GM19239 (cell line): ENCODE data around the gene DYRK1A.
"Not testable (repeated sequence)": the region's sequence is repeated elsewhere in the genome, so short reads cannot be mapped to it uniquely, and the experiment has no call there.

Experiments used
- DNase-seq: peaks from one replicate; pipeline ENCODE4 v3.0.0; 2011; ENCODE audit warnings: low spot score; ENCODE audit not compliant: insufficient read length
- FAIRE-seq: peaks from 2 replicates; lab custom pipeline; 2011; peaks lifted over from hg19 to GRCh38; lab: Jason Lieb, UNC

DYRK1A gene

DNA sequence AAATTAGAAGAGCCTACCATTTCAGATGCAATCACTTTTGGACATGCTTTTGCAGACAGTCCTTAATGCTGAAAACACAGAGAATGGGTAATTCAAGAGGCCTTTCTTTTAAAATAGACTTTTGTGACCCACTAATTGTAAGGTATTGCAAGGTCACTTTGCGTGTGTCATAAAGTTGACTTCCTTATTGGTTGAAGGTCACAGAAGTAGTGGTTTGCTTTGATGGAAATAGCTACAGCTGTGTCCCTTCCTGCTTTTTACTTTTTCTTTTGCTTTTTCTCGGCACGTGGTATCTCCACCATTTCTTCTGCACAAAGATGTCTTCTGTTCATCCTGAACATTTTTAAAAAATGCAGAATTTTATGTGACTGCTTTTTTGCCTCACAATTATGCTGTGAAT is 146.8 kb downstream of the DYRK1A start:
- FAIRE-seq (no peak), DNase-seq (no peak)

- DNase-seq (no peak), FAIRE-seq (peak; percentile 52)
Measured at GRCh38 chr21:37514038-37514667, 147.6 kb downstream of the DYRK1A start.

GRCh38 chr21:37516998-37517397 is 150.4 kb downstream of the DYRK1A start:
- FAIRE-seq = no peak
- DNase-seq = no peak

DNA sequence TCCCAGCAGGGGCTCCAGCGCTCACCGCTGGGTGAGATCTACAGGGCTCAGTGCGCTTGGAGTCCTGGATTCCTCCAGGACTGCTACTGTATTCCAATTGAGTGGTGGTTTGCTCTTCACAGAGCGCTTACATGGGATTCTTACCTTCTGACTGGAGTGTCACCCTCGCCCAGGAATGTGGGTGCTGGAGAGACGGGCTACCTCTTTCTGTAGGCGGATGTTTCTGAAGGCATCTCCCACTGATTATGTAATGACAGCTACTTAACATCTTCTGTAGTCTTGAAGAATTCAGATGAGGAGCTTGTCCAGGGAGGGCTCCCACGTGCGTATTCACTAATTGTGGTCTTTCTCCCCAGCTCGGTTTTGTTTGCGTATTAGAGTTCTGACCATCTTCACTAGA is 154.2 kb downstream of the DYRK1A start:
- no peak for FAIRE-seq
- DNase-seq = no peak

GRCh38 chr21:37521658-37522057 is 155.1 kb downstream of the DYRK1A start:
- FAIRE-seq (no peak), DNase-seq (no peak)

DNA sequence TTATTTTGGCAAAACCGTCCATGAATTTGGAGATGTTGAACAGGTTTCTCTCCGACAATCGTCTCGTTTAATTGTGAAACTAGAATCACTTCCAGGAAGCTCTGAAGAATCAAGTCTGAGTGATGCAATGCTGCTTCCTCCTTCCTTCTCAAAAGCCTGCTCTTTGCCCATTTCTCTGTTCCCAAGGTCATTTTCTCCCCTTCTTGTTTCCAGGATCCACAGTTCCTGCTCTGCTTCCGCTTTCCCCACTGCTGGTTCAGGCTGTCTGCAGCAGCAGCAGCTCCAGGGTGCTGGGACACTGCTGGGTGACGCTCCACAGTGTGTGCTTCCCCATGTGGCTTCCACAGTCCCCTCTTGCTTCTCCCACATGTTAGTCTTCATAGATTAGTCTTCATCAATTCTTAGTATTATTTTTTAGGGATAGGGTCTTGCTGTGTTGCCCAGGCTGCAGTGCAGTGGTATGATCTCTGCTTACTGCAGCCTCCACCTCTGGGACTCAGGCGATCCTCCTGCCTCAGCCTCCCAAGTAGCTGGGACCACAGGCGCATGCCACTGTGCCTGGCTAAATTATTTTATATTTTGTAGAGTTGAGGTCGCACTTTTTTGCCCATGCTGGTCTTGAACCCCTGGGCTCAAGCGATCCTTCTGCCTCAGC is 156.2 kb downstream of the DYRK1A start:
- DNase-seq (no peak), FAIRE-seq (no peak)

GRCh38 chr21:37524944-37525343 is 158.4 kb downstream of the DYRK1A start:
- FAIRE-seq, DNase-seq: not testable (repeated sequence)

DNA sequence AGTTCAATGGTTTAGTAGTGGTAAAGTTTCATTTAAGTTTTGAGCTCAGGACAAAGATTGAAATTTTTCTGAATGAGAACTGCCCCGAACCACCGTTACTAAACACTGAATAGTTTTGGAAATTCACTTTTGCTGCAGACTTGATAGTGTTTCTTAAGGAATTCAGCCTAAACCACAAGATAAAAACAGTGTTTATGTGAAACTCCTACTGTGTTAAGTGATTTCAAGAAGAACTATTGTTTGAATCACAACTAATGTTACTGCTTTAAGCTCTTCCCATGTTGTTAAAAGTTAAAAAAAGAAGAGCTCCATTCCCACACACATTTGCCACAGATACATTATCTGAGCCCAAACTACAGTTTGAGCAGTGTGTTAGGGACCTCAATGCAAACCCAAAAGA is 159.2 kb downstream of the DYRK1A start:
- FAIRE-seq (no peak), DNase-seq (no peak)

- DNase-seq (no peak), FAIRE-seq (no peak)
Measured at GRCh38 chr21:37527103-37527502, 160.5 kb downstream of the DYRK1A start.

- no peak for FAIRE-seq
- DNase-seq = no peak
Measured at GRCh38 chr21:37527716-37528115, 161.1 kb downstream of the DYRK1A start.

- FAIRE-seq = no peak
- DNase-seq = no peak
Measured at GRCh38 chr21:37528150-37528937, 161.8 kb downstream of the DYRK1A start.

DNA sequence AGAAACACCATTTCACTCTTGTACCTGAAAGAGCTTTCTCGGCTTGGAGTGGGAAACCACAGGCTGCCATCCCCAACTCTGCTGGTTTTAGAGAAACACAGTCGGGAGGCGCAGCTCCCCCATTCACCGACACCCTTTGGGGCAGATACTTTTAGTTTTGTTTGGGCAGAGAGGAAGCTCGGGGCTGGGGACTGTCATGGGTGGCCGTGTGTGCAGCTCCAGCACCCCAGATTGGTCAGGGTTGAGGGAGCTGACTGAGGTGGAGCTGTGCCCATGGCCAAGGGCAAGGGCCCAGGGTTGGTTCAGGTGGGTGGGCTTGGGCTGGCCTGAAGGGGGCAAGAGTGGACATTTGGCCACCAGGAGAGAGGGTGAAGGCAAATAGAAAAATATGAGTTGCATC is 163.1 kb downstream of the DYRK1A start:
- no peak for FAIRE-seq
- no peak for DNase-seq

DNA sequence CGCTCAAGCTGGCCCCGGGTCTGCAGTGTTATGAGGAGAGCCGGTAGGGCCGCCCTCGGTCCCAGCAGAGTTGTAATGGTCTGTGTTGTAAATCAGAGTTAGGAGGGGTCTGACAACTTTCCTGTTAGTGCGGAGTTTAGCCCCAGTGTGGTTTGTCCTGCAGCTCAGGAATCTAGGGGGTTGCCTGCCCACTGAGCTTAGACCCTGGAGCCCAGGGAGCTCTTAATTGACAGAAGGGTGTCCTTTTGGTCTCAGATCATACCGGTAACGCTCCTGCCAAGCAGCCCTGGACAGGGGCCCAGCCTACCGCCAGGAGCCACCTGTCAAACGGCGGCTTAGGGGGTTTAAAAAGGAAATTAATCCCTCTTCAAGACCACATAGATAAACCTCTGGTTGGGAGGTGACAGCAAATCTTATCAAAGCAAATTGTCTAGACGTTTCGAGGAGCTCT is 164.4 kb downstream of the DYRK1A start:
- FAIRE-seq (no peak), DNase-seq (no peak)

DNA sequence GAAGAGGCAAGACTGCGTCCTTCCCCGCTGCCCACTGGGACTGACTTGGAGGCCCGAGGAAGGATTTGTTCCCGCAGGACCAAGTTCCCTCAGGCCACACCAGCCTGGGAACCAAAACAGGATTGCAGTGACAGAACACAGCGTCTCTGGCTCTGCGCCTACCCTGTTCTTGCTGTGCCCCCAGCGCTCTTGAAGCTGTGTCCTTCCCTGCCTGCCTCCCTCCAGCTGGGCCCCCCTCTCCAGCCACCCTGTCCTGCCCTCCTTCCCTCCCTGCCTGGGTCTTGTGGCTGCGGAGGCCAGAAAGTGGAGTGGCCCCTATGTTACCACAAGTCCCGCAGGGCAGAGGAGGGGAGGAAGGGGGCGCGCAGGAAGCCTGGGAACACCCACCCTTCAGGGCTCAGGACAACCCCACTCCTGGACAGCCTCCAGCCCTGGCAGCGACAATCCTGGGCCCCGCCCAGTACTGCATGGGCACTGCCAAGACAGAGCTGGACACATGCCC is 164.9 kb downstream of the DYRK1A start:
- DNase-seq (no peak), FAIRE-seq (no peak)

- FAIRE-seq (peak; percentile 11), DNase-seq (no peak)
Measured at GRCh38 chr21:37532868-37533780, 166.6 kb downstream of the DYRK1A start.

DNA sequence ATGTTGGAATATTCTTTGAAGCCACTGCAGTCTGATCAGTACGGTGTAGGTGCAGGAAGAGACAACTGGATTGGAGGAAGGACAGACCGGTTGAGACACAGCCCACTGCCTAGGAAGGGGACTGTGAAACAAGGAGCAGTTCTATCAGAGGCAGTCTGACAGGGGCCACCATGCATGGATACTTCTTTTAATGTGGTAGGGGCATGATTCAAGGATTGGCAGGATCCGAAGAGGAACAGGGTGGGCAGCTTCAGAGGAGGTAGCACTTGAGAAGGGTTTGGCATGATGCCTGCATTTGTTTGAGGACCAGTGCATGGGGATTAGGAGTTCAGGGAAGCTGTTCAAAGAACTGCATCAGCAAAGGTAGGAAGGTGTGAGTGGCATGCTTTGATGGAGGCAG is 167.9 kb downstream of the DYRK1A start:
- no peak for FAIRE-seq
- DNase-seq = no peak

DNA sequence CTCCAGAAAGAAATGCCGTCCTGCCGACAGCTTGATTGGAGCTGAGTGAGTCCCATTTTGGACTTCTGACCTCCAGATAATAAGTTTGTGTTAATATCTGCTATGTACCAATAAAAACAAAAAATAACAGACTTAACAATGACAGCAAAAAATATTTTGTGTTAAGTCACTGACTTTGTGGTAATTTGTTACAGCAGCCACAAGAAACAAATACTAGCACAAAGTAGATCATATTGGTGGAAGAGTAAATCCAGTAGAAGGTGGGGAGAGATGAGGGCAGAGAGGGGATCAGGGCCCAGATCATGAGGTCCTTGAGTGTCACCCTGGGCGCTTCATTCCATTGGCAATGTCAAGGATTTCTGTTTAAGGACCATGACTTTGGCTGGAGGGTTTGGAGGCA is 168.6 kb downstream of the DYRK1A start:
- FAIRE-seq (no peak), DNase-seq (no peak)

- FAIRE-seq = no peak
Measured at GRCh38 chr21:37535672-37536071, 169.1 kb downstream of the DYRK1A start.

GRCh38 chr21:37536616-37537278 is 170.2 kb downstream of the DYRK1A start:
- FAIRE-seq = no peak
- DNase-seq = no peak

More at GRCh38 chr21:37535672-37536071, 169.1 kb downstream of the DYRK1A start:
- DNase-seq = no peak
